Esophagus squamous epithelium (tissue), 5 donors: Measurements from ENCODE around the gene PLEKHG3. TPM values are rescaled to one million over a fixed set of nuclear protein-coding genes. Genes with fewer than 3 reads are reported as not detected.

Experiments
- DNase-seq: peaks from one replicate; lab custom pipeline; 2025; lab: John Stamatoyannopoulos, UW
- H3K27ac ChIP-seq, 4 donors: fragments of 200-600 bp; sonication (generic); one replicate each; pipeline ENCODE4 v1.5.1; 2016 to 2019; ENCODE audit warnings: mild to moderate bottlenecking in 1 of 4
- H3K27me3 ChIP-seq, 4 donors: fragments of 200-600 bp; sonication (generic); 1 replicate in 3 of 4; 2 replicates in 1 of 4; pipeline versions ENCODE4 v1.5.1 to v1.6.0; 2017 to 2021; ENCODE audit warnings: antibody characterized with exemption in 1 of 4
- H3K36me3 ChIP-seq, 3 donors: fragments of 200-600 bp; sonication (generic); one replicate each; pipeline ENCODE4 v1.5.1; 2016 to 2019
- H3K4me1 ChIP-seq, 3 donors: fragments of 200-600 bp; sonication (generic); one replicate each; pipeline ENCODE4 v1.5.1; 2017 to 2019
- H3K4me3 ChIP-seq, 4 donors: fragments of 200-600 bp; sonication (generic); 1 replicate in 3 of 4; 2 replicates in 1 of 4; pipeline ENCODE4 v1.5.1; 2016 to 2019; ENCODE audit warnings: mild to moderate bottlenecking in 2 of 4, moderate library complexity in 1 of 4
- H3K9me3 ChIP-seq, 3 donors: fragments of 200-600 bp; sonication (generic); one replicate each; pipeline ENCODE4 v1.5.1; 2016 to 2019
- CTCF ChIP-seq, 6 experiments: fragments of 450-650 bp in 4 of 6; fragments of 200-600 bp in 2 of 6; sonication (generic) in 2 of 6; IDR thresholded peaks; one replicate each; pipeline ENCODE4 v1.5.1; 2016 to 2019; ENCODE audit warnings: antibody characterized with exemption in 6 of 6, mild to moderate bottlenecking in 4 of 6, moderate library complexity in 4 of 6
- POLR2A ChIP-seq, 4 donors: fragments of 450-650 bp; IDR thresholded peaks; one replicate each; pipeline ENCODE4 v1.6.1; 2017; ENCODE audit warnings: antibody characterized with exemption in 4 of 4, mild to moderate bottlenecking in 4 of 4, moderate library complexity in 3 of 4
- WGBS, 2 donors: methylation state at CpG; one replicate each; pipeline ENCODE4 v1.1.5; 2018; 5-methylcytosine and 5-hydroxymethylcytosine counted together
- intact Hi-C: fragments of 100-400 bp; cut with DNase I; formaldehyde crosslinking; loops from one replicate; pipeline ENCODE4 v1.15.0; 2022
- total RNA-seq, 4 donors: library from RNA; depleted of rRNA; stranded (reverse); fragments of >200 nt; gene quantifications; one replicate each; pipeline ENCODE4 v1.1.0, GENCODE V29; 2016
- donor health status: DM: yes; HTN: yes; CAD: no.

The PLEKHG3 gene
- total RNA-seq, 4 donors from 2014 or later: 44.6 to 87.8 (median 60.8) TPM

- intact Hi-C loops: no loop called here
Observed at GRCh38 chr14:64789696-64790095, 85.5 kb downstream of the PLEKHG3 start.

GRCh38 chr14:64790478-64790877 is 86.3 kb downstream of the PLEKHG3 start:
- DNase-seq: no peak
- Histone ChIP-seq H3K4me3 (no peak overlapping the region), H3K36me3 (no peaks in the 10 kb centered on the region), H3K27ac (no peak overlapping the region), H3K27me3 (peaks cover 0 to 9% (median 0%) of the 10 kb centered on the region in 4 donors), H3K9me3 (no peaks in the 10 kb centered on the region), H3K4me1 (peaks cover 0 to 13% (median 0%) of the 10 kb centered on the region in 3 donors)
- TF ChIP-seq CTCF (IDR thresholded peaks at IDR 0.05) (no peak), POLR2A (IDR thresholded peaks at IDR 0.05) (no peak)
- intact Hi-C loops: no loop called here
- WGBS, 2 donors: 90 to 93% methylated on average over 4 to 5 of the region's 6 CpGs

More at GRCh38 chr14:64789696-64790095, 85.5 kb downstream of the PLEKHG3 start:
- no peaks in the 10 kb centered on the region for H3K36me3 ChIP-seq
- no peaks in the 10 kb centered on the region for H3K9me3 ChIP-seq
- TF ChIP-seq CTCF (IDR thresholded peaks at IDR 0.05): no peak
- TF ChIP-seq POLR2A (IDR thresholded peaks at IDR 0.05): no peak
- H3K4me1 ChIP-seq: peaks cover 0 to 13% (median 0%) of the 10 kb centered on the region in 3 donors
- no peak overlapping the region for H3K27ac ChIP-seq
- no peak for DNase-seq
- H3K27me3 ChIP-seq: peaks cover 0 to 1% (median 0%) of the 10 kb centered on the region in 4 donors
- WGBS, 2 donors: 54 to 57% methylated on average over 5 of the region's 5 CpGs
- no peak overlapping the region for H3K4me3 ChIP-seq

GRCh38 chr14:64792231-64792630 is 88.0 kb downstream of the PLEKHG3 start:
- intact Hi-C loops: no loop called here
- no peaks in the 10 kb centered on the region for H3K36me3 ChIP-seq
- no peak overlapping the region for H3K4me3 ChIP-seq
- WGBS, 2 donors: 84% methylated on average over 4 of the region's 4 CpGs; no CpG with 5 or more reads in 1 of the 2 donors
- no peak for TF ChIP-seq CTCF (IDR thresholded peaks at IDR 0.05)
- no peak for TF ChIP-seq POLR2A (IDR thresholded peaks at IDR 0.05)
- H3K9me3 ChIP-seq: no peaks in the 10 kb centered on the region
- DNase-seq: no peak
- H3K27me3 ChIP-seq: peaks cover 0 to 13% (median 0%) of the 10 kb centered on the region in 4 donors
- H3K4me1 ChIP-seq: peaks cover 0 to 8% (median 0%) of the 10 kb centered on the region in 3 donors
- no peak overlapping the region for H3K27ac ChIP-seq

GRCh38 chr14:64792871-64793560 is 88.8 kb downstream of the PLEKHG3 start:
- 81 to 93% methylated on average over 12 to 20 of the region's 26 CpGs for WGBS, 2 donors
- H3K36me3 ChIP-seq: no peaks in the 10 kb centered on the region
- intact Hi-C loops: no loop called here

More at GRCh38 chr14:64792871-64793560, 88.8 kb downstream of the PLEKHG3 start:
- no peak for DNase-seq
- Histone ChIP-seq H3K4me1 (peaks cover 0 to 8% (median 0%) of the 10 kb centered on the region in 3 donors), H3K4me3 (no peak overlapping the region), H3K27me3 (peaks cover 0 to 13% (median 0%) of the 10 kb centered on the region in 4 donors), H3K9me3 (no peaks in the 10 kb centered on the region), H3K27ac (no peak overlapping the region)
- TF ChIP-seq CTCF (IDR thresholded peaks at IDR 0.05) (no peak), POLR2A (IDR thresholded peaks at IDR 0.05) (no peak)
